Smooth muscle cell (in vitro differentiated cells): ENCODE data around the gene TMPRSS11D. TPM values are rescaled to one million over a fixed set of nuclear protein-coding genes. Genes with fewer than 3 reads are reported as not detected.

ENCODE experiments used
- DNase-seq: peaks from one replicate; lab custom pipeline; 2025; ENCODE audit not compliant: unreplicated experiment; lab: John Stamatoyannopoulos, UW
- H2AFZ ChIP-seq: fragments of 200-600 bp; sonication (generic); 2 replicates; pipeline ENCODE4 v1.6.0; 2016; ENCODE audit warnings: antibody characterized with exemption, low read depth, mild to moderate bottlenecking
- H3F3A ChIP-seq: fragments of 200-600 bp; sonication (generic); 2 replicates; pipeline ENCODE4 v1.6.0; 2017; ENCODE audit warnings: antibody characterized with exemption, low read depth
- H3K27ac ChIP-seq: fragments of 200-600 bp; sonication (generic); 2 replicates; pipeline ENCODE4 v1.5.1; 2016; ENCODE audit warnings: low read depth, mild to moderate bottlenecking
- H3K27me3 ChIP-seq: fragments of 200-600 bp; sonication (generic); 2 replicates; pipeline ENCODE4 v1.6.1; 2016; ENCODE audit warnings: low read depth, mild to moderate bottlenecking
- H3K36me3 ChIP-seq: fragments of 200-600 bp; sonication (generic); 2 replicates; pipeline ENCODE4 v1.5.1; 2016; ENCODE audit warnings: low read depth
- H3K4me1 ChIP-seq: fragments of 200-600 bp; sonication (generic); 2 replicates; pipeline ENCODE4 v1.5.1; 2016; ENCODE audit warnings: low read depth
- H3K4me2 ChIP-seq: fragments of 200-600 bp; sonication (generic); 2 replicates; pipeline ENCODE4 v1.6.0; 2016; ENCODE audit warnings: mild to moderate bottlenecking
- H3K4me3 ChIP-seq: fragments of 200-600 bp; sonication (generic); 2 replicates; pipeline ENCODE4 v1.5.1; 2016; ENCODE audit warnings: mild to moderate bottlenecking
- H3K79me2 ChIP-seq: fragments of 200-600 bp; sonication (generic); 2 replicates; pipeline ENCODE4 v1.6.0; 2016; ENCODE audit warnings: low read depth, mild to moderate bottlenecking
- H3K9ac ChIP-seq: fragments of 200-600 bp; sonication (generic); 2 replicates; pipeline ENCODE4 v1.6.0; 2016; ENCODE audit warnings: low read depth
- H3K9me3 ChIP-seq: fragments of 200-600 bp; sonication (generic); replicated peaks from 2 replicates; pipeline ENCODE4 v1.5.1; 2016; ENCODE audit warnings: low read depth
- H4K20me1 ChIP-seq: fragments of 200-600 bp; sonication (generic); 2 replicates; pipeline ENCODE4 v1.6.0; 2016; ENCODE audit warnings: low read depth
- WGBS: methylation state at CpG from one replicate; pipeline ENCODE4 v1.1.7; 2016; ENCODE audit warnings: low lambda C conversion rate; 5-methylcytosine and 5-hydroxymethylcytosine counted together
- polyA plus RNA-seq: library from polyadenylated mRNA; unstranded; fragments of >200 nt; fragmentation: Nextera tagmentation; extraction: Ambion mirVana; gene quantifications from 2 replicates; pipeline ENCODE4 v1.2.1, GENCODE V29; 2016
- total RNA-seq: library from RNA; depleted of rRNA; stranded (reverse); fragments of >200 nt; gene quantifications from 2 replicates; pipeline ENCODE4 v1.2.3, GENCODE V29; 2014
- TF ChIP-seq, protein P1 (sequence below): fragments of 200-600 bp; sonication (generic); IDR thresholded peaks from 2 replicates; pipeline ENCODE4 v1.5.1; 2017; ENCODE audit warnings: borderline replicate concordance, mild to moderate bottlenecking, antibody characterized with exemption; ENCODE audit not compliant: insufficient read depth, poor library complexity, severe bottlenecking

TMPRSS11D gene
- total and polyA plus RNA-seq, 2 experiments from 2014 or later, result not detected

DNA sequence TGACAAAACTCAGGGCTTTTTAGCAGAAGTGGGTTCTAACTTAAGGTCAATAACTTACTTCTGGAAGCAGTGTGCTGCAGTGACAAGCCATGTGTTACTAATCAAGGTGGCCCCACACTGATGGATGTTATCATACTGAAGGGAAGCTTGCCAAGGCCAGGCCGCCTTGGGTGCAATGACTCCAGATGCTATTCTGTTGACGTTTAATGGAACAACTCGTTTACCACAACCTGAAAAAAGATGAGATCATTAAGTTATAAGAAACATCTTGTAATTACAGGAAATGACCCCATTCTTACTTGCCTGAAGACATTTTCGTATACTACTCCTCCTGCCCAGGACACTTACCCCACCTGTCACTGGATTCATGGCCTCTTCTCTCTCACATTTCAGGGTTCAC is 38.9 kb upstream of the TMPRSS11D start:
- no peaks in the 10 kb centered on the region for H3K36me3 ChIP-seq
- H3K4me1 ChIP-seq, result no peaks in the 10 kb centered on the region
- no peaks in the 10 kb centered on the region for H4K20me1 ChIP-seq
- H3K4me2 ChIP-seq, result no peak overlapping the region
- no peak overlapping the region for H3K4me3 ChIP-seq
- TF ChIP-seq, protein P1, sequence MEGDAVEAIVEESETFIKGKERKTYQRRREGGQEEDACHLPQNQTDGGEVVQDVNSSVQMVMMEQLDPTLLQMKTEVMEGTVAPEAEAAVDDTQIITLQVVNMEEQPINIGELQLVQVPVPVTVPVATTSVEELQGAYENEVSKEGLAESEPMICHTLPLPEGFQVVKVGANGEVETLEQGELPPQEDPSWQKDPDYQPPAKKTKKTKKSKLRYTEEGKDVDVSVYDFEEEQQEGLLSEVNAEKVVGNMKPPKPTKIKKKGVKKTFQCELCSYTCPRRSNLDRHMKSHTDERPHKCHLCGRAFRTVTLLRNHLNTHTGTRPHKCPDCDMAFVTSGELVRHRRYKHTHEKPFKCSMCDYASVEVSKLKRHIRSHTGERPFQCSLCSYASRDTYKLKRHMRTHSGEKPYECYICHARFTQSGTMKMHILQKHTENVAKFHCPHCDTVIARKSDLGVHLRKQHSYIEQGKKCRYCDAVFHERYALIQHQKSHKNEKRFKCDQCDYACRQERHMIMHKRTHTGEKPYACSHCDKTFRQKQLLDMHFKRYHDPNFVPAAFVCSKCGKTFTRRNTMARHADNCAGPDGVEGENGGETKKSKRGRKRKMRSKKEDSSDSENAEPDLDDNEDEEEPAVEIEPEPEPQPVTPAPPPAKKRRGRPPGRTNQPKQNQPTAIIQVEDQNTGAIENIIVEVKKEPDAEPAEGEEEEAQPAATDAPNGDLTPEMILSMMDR, result no peak
- H3K27ac ChIP-seq, result no peak overlapping the region
- H3F3A ChIP-seq, result no peaks in the 10 kb centered on the region
- H3K9ac ChIP-seq, result no peak overlapping the region
- H3K9me3 ChIP-seq, result no peaks in the 10 kb centered on the region
- H2AFZ ChIP-seq, result no peak overlapping the region
- no peaks in the 10 kb centered on the region for H3K79me2 ChIP-seq
- no peak for DNase-seq
- WGBS, result 71% methylated on average over 4 of the region's 4 CpGs
- no peaks in the 10 kb centered on the region for H3K27me3 ChIP-seq

DNA sequence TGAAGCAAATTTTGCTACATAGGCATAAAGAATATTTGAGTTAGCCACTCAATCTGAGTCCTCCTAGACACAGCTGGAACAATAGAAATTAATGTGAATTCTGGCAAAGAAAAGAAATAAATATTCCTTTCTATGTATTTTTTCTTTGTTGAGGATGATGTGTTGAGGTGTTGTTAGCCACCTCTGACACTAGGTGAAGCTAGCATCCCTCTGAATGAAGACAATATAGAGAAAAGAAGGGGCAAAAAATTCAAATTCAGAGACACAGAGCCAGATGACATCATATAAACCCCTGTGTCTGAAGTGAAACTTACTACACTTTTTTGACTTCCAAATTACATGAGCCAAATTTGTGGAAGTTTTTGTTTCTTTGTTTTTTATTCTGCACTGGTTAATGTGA is 34.6 kb upstream of the TMPRSS11D start:
- no peaks in the 10 kb centered on the region for H4K20me1 ChIP-seq
- no peaks in the 10 kb centered on the region for H3K9me3 ChIP-seq
- no peak overlapping the region for H3K4me2 ChIP-seq
- H3K9ac ChIP-seq, result no peak overlapping the region
- H3K27ac ChIP-seq, result no peak overlapping the region
- H3K4me3 ChIP-seq, result no peak overlapping the region
- no peaks in the 10 kb centered on the region for H3K36me3 ChIP-seq
- H2AFZ ChIP-seq, result no peak overlapping the region
- DNase-seq, result no peak
- no peaks in the 10 kb centered on the region for H3K27me3 ChIP-seq
- TF ChIP-seq, protein P1, result peak; percentile 41
- H3F3A ChIP-seq, result no peaks in the 10 kb centered on the region
- H3K79me2 ChIP-seq, result no peaks in the 10 kb centered on the region
- no peaks in the 10 kb centered on the region for H3K4me1 ChIP-seq

DNA sequence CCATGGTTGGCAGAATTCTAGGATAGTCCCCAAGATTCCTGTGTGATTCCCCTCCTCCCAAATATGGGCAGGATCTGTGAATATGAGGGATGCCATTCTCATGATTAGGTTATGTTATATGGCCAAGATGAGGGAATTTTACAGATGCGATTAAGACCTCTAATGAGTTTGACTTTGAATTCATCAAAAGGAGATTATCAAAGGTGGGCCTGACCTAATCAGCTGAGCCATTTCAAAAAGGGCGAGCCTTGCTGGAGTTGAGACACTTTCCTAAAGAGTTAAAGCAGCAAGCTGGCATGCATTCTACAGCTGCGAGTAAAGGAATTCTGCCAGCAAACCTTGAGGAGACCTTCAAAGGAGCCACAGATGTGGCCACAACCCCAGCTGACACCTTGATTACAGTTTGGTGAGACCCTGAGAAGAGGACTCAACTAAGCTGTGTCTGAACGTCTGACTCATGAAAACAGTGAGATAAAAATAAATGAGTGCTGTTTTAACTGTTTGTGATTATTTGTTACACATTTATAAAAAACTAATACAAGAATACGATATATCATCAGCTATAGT is 31.7 kb upstream of the TMPRSS11D start:
- no peak for DNase-seq
- no peaks in the 10 kb centered on the region for H3K79me2 ChIP-seq
- WGBS, result 81% methylated on average over 5 of the region's 5 CpGs
- no peak overlapping the region for H3K9ac ChIP-seq
- H4K20me1 ChIP-seq, result no peaks in the 10 kb centered on the region
- no peak overlapping the region for H3K4me2 ChIP-seq
- no peak overlapping the region for H3K27ac ChIP-seq
- TF ChIP-seq, protein P1, result no peak
- no peaks in the 10 kb centered on the region for H3F3A ChIP-seq
- no peaks in the 10 kb centered on the region for H3K27me3 ChIP-seq
- H3K4me1 ChIP-seq, result no peaks in the 10 kb centered on the region
- no peaks in the 10 kb centered on the region for H3K9me3 ChIP-seq
- no peak overlapping the region for H3K4me3 ChIP-seq
- H2AFZ ChIP-seq, result no peak overlapping the region
- H3K36me3 ChIP-seq, result no peaks in the 10 kb centered on the region

DNA sequence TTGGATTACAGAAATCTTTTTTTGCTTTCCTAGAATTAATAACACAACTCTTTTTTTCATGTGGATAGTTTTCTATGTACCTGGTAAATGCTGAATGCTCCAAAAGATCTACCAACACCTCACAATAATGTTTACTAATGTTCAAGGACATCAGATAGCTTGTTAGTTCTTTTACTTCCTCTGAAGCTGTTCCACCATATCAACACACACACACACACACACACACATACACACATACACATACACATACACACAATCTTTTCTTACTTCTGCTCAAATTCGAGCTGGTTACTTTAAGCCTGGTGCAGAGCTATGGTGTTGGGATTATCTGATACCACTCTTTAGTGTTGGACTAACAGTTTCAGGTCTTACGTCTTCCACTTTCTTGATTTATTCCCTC is 28.3 kb upstream of the TMPRSS11D start:
- Histone ChIP-seq H3K9ac (no peak overlapping the region), H4K20me1 (no peaks in the 10 kb centered on the region), H3K4me2 (no peak overlapping the region), H3K4me1 (no peaks in the 10 kb centered on the region), H3K4me3 (no peak overlapping the region), H3K9me3 (no peaks in the 10 kb centered on the region), H3F3A (no peaks in the 10 kb centered on the region), H2AFZ (no peak overlapping the region), H3K79me2 (no peaks in the 10 kb centered on the region), H3K36me3 (no peaks in the 10 kb centered on the region), H3K27me3 (no peaks in the 10 kb centered on the region), H3K27ac (no peak overlapping the region)
- TF ChIP-seq, protein P1, result no peak
- 94% methylated on average over 2 of the region's 2 CpGs for WGBS
- no peak for DNase-seq
